Adrenal gland (tissue), 12 donors: Measurements from ENCODE around the gene CTSH. TPM values are rescaled to one million over a fixed set of nuclear protein-coding genes. Genes with fewer than 3 reads are reported as not detected.
"Not testable (repeated sequence)": the region's sequence is repeated elsewhere in the genome, so short reads cannot be mapped to it uniquely, and the experiment has no call there.

Experiments used
- DNase-seq, 7 donors: peaks; one replicate each; pipeline ENCODE4 v3.0.0-alpha.2; 2019 to 2020
- H3K27ac ChIP-seq, 5 donors: fragments of 200-600 bp; sonication (generic) in 4 of 5; 1 replicate in 3 of 5; 2 replicates in 2 of 5; pipeline versions ENCODE4 v1.5.1 to v1.8.0; 2016 to 2020; ENCODE audit warnings: mild to moderate bottlenecking in 1 of 5
- H3K27me3 ChIP-seq: fragments of 200-600 bp; 2 replicates; pipeline ENCODE4 v1.8.0; 2021
- H3K36me3 ChIP-seq, 2 donors: fragments of 200-600 bp; replicated peaks in 1 of 2; 1 replicate in 1 of 2; 2 replicates in 1 of 2; pipeline versions ENCODE4 v1.5.1 to v1.8.0; 2018 to 2022
- H3K4me1 ChIP-seq, 2 donors: fragments of 200-600 bp; replicated peaks in 1 of 2; 1 replicate in 1 of 2; 2 replicates in 1 of 2; pipeline versions ENCODE4 v1.5.1 to v1.8.0; 2018 to 2021
- H3K4me3 ChIP-seq, 4 donors: fragments of 200-600 bp; sonication (generic) in 3 of 4; one replicate each; pipeline ENCODE4 v1.5.1; 2016 to 2018
- H3K9me3 ChIP-seq, 3 donors: fragments of 200-600 bp; sonication (generic) in 1 of 3; replicated peaks in 1 of 3; 1 replicate in 2 of 3; 2 replicates in 1 of 3; pipeline versions ENCODE4 v1.5.1 to v1.8.0; 2016 to 2021
- POLR2A ChIP-seq, 2 donors: fragments of 450-650 bp; IDR thresholded peaks; one replicate each; pipeline ENCODE4 v1.6.1; 2017; ENCODE audit warnings: antibody characterized with exemption in 2 of 2, mild to moderate bottlenecking in 2 of 2, moderate library complexity in 1 of 2
- WGBS, 4 donors: extraction: QIAGEN DNeasy Blood & Tissue Kit in 2 of 4; methylation state at CpG; one replicate each; pipeline versions ENCODE4 v1.1.5 to v1.1.7; 2013 to 2017; 5-methylcytosine and 5-hydroxymethylcytosine counted together
- intact Hi-C, 2 donors: fragments of 100-400 bp; cut with DNase I; formaldehyde crosslinking; loops; one replicate each; pipeline versions ENCODE4 v1.14.1 to v1.15.0; 2022 to 2023
- polyA plus RNA-seq, 3 donors: library from polyadenylated mRNA; stranded (reverse); fragments of 200-250 nt in 2 of 3; fragments of 350-450 nt in 1 of 3; fragmentation: Illumina TruSeq in 1 of 3; extraction: RNeasy Lipid Tissue Mini Kit (QIAGEN cat#74804) in 1 of 3; gene quantifications; one replicate each; pipeline ENCODE4 v1.2.3, GENCODE V29; 2013 to 2014
- small RNA-seq, 2 donors: library from RNA; depleted of rRNA; stranded (forward); fragments of <200 nt; gene quantifications; one replicate each; pipeline ENCODE3, GENCODE V24; 2016
- total RNA-seq, 9 donors: library from RNA; depleted of rRNA in 4 of 9; stranded (reverse); fragments of >200 nt in 4 of 9; fragments of 120-200 nt in 1 of 9; fragmentation: NEBNext Ultra II Directional in 1 of 9; extraction: Animal tissue kit (Norgen Biotek cat#: 25700) in 1 of 9; gene quantifications; one replicate each; pipeline versions ENCODE4 v1.1.0 to v1.2.4, GENCODE V29; 2013 to 2023
- TF ChIP-seq, protein P1 (sequence below), 6 experiments: fragments of 450-650 bp in 4 of 6; fragments of 200-600 bp in 2 of 6; sonication (generic) in 1 of 6; IDR thresholded peaks; 1 replicate in 5 of 6; 2 replicates in 1 of 6; pipeline versions ENCODE4 v1.5.1 to v1.8.0; 2016 to 2021; ENCODE audit warnings: antibody characterized with exemption in 6 of 6, mild to moderate bottlenecking in 2 of 6, moderate library complexity in 1 of 6
- donor health status: healthy with polysubstance abuse.
- donor health status: Bipolar disorder and iron deficiency.
- donor health status: DM: yes; HTN: yes; CAD: no.
- donor health status: DM: no; HTN: no; CAD: no.
- donor health status: DM: no; HTN: no; CAD: no.
- donor health status: DM: yes; HTN: yes; CAD: no.

Gene CTSH
- total and polyA plus RNA-seq, 12 donors: 24.2 to 303 (median 139) TPM

GRCh38 chr15:78872155-78872971 lies 72.5 kb downstream of the CTSH start, which contains the start of gene MORF4L1:
Gene MORF4L1, plus strand, starts transcription at chr15:78872890. Its CDS starts 128 bp downstream, at chr15:78873018.
- H3K27ac ChIP-seq: peak within 1 kb of the TSS; percentile 100
- no peaks in the 10 kb centered on the region for H3K27me3 ChIP-seq
- TF ChIP-seq POLR2A (IDR thresholded peaks at IDR 0.05): no peak
- TF ChIP-seq, protein P1, sequence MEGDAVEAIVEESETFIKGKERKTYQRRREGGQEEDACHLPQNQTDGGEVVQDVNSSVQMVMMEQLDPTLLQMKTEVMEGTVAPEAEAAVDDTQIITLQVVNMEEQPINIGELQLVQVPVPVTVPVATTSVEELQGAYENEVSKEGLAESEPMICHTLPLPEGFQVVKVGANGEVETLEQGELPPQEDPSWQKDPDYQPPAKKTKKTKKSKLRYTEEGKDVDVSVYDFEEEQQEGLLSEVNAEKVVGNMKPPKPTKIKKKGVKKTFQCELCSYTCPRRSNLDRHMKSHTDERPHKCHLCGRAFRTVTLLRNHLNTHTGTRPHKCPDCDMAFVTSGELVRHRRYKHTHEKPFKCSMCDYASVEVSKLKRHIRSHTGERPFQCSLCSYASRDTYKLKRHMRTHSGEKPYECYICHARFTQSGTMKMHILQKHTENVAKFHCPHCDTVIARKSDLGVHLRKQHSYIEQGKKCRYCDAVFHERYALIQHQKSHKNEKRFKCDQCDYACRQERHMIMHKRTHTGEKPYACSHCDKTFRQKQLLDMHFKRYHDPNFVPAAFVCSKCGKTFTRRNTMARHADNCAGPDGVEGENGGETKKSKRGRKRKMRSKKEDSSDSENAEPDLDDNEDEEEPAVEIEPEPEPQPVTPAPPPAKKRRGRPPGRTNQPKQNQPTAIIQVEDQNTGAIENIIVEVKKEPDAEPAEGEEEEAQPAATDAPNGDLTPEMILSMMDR (IDR thresholded peaks at IDR 0.05): no peak
- H3K4me3 ChIP-seq: peak within 1 kb of the TSS; percentile 90 to 98 (median 96)
- H3K9me3 ChIP-seq: no peaks in the 10 kb centered on the region
- H3K4me1 ChIP-seq: peaks cover 22 to 29% of the 10 kb centered on the region in 2 donors
- peak; percentile 96 to 99 (median 97) for DNase-seq
- WGBS, 4 donors: 9 to 23% (median 15%) methylated on average over 22 to 50 of the region's 52 CpGs
- no peaks in the 10 kb centered on the region for H3K36me3 ChIP-seq
- intact Hi-C loops: no loop called here

GRCh38 chr15:78871483-78872127 lies 73.2 kb downstream of the CTSH start:
- H3K36me3 ChIP-seq, H3K4me3 ChIP-seq, H3K9me3 ChIP-seq, intact Hi-C loops, H3K27me3 ChIP-seq: not testable (repeated sequence)
- peak in 1 of 7 donors; percentile 39 for DNase-seq
- peaks cover 17 to 21% of the 10 kb centered on the region in 2 donors for H3K4me1 ChIP-seq
- whole genome bisulfite sequencing, 4 donors: 89 to 90% (median 89%) methylated on average over 24 of the region's 24 CpGs
- peak overlapping the region in 2 of 5 donors; percentile 100 for H3K27ac ChIP-seq

Small RNAs within 50 kb of the gene (small RNA-seq; reads per million reads assigned to genes)
- 0 reads per million in 2 donors for gene RNU6-415P

Other genes starting within 250 kb of the CTSH start
- 10 to 100 TPM in 4 of 9 donors, 1 to 10 TPM in 5; 2.1 to 13.5 (median 9.5) TPM for gene ADAMTS7, start 133.6 kb downstream of the CTSH start, total RNA-seq
- gene ADAMTS7, start 133.6 kb downstream of the CTSH start, polyA plus RNA-seq: 10 to 100 TPM in 2 of 3 donors, under 1 TPM in 1; 0.70 to 27.7 (median 15.4) TPM
- gene MORF4L1, start 72.2 kb downstream of the CTSH start, total RNA-seq: 100 to 1,000 TPM; 190 to 485 (median 354) TPM
- gene MORF4L1, start 72.2 kb downstream of the CTSH start, polyA plus RNA-seq: 100 to 1,000 TPM in 2 of 3 donors, 10 to 100 TPM in 1; 99.8 to 935 (median 228) TPM
- 1 to 10 TPM in 2 of 9 donors, under 1 TPM in 7; 0.11 to 6.9 (median 0.52) TPM for gene RASGRF1, start 145.7 kb upstream of the CTSH start, total RNA-seq
- under 1 TPM; 0.18 to 0.80 (median 0.40) TPM for gene RASGRF1, start 145.7 kb upstream of the CTSH start, polyA plus RNA-seq